Adrenal gland (tissue), 12 donors: ENCODE data around the gene PAM16. TPM values are rescaled to one million over a fixed set of nuclear protein-coding genes. Genes with fewer than 3 reads are reported as not detected.
A peak's percentile ranks its signal among the peaks of the same experiment; 100 is the strongest.

Experiments
- DNase-seq, 7 donors: peaks; one replicate each; pipeline ENCODE4 v3.0.0-alpha.2; 2019 to 2020
- H3K27ac ChIP-seq, 5 donors: fragments of 200-600 bp; sonication (generic) in 4 of 5; 1 replicate in 3 of 5; 2 replicates in 2 of 5; pipeline versions ENCODE4 v1.5.1 to v1.8.0; 2016 to 2020; ENCODE audit warnings: mild to moderate bottlenecking in 1 of 5
- H3K27me3 ChIP-seq: fragments of 200-600 bp; 2 replicates; pipeline ENCODE4 v1.8.0; 2021
- H3K36me3 ChIP-seq, 2 donors: fragments of 200-600 bp; replicated peaks in 1 of 2; 1 replicate in 1 of 2; 2 replicates in 1 of 2; pipeline versions ENCODE4 v1.5.1 to v1.8.0; 2018 to 2022
- H3K4me1 ChIP-seq, 2 donors: fragments of 200-600 bp; replicated peaks in 1 of 2; 1 replicate in 1 of 2; 2 replicates in 1 of 2; pipeline versions ENCODE4 v1.5.1 to v1.8.0; 2018 to 2021
- H3K4me3 ChIP-seq, 4 donors: fragments of 200-600 bp; sonication (generic) in 3 of 4; one replicate each; pipeline ENCODE4 v1.5.1; 2016 to 2018
- H3K9me3 ChIP-seq, 3 donors: fragments of 200-600 bp; sonication (generic) in 1 of 3; replicated peaks in 1 of 3; 1 replicate in 2 of 3; 2 replicates in 1 of 3; pipeline versions ENCODE4 v1.5.1 to v1.8.0; 2016 to 2021
- POLR2A ChIP-seq, 2 donors: fragments of 450-650 bp; IDR thresholded peaks; one replicate each; pipeline ENCODE4 v1.6.1; 2017; ENCODE audit warnings: antibody characterized with exemption in 2 of 2, mild to moderate bottlenecking in 2 of 2, moderate library complexity in 1 of 2
- WGBS, 4 donors: extraction: QIAGEN DNeasy Blood & Tissue Kit in 2 of 4; methylation state at CpG; one replicate each; pipeline versions ENCODE4 v1.1.5 to v1.1.7; 2013 to 2017; 5-methylcytosine and 5-hydroxymethylcytosine counted together
- intact Hi-C, 2 donors: fragments of 100-400 bp; cut with DNase I; formaldehyde crosslinking; loops; one replicate each; pipeline versions ENCODE4 v1.14.1 to v1.15.0; 2022 to 2023
- polyA plus RNA-seq, 3 donors: library from polyadenylated mRNA; stranded (reverse); fragments of 200-250 nt in 2 of 3; fragments of 350-450 nt in 1 of 3; fragmentation: Illumina TruSeq in 1 of 3; extraction: RNeasy Lipid Tissue Mini Kit (QIAGEN cat#74804) in 1 of 3; gene quantifications; one replicate each; pipeline ENCODE4 v1.2.3, GENCODE V29; 2013 to 2014
- total RNA-seq, 9 donors: library from RNA; depleted of rRNA in 4 of 9; stranded (reverse); fragments of >200 nt in 4 of 9; fragments of 120-200 nt in 1 of 9; fragmentation: NEBNext Ultra II Directional in 1 of 9; extraction: Animal tissue kit (Norgen Biotek cat#: 25700) in 1 of 9; gene quantifications; one replicate each; pipeline versions ENCODE4 v1.1.0 to v1.2.4, GENCODE V29; 2013 to 2023
- TF ChIP-seq, protein P1 (sequence below), 6 experiments: fragments of 450-650 bp in 4 of 6; fragments of 200-600 bp in 2 of 6; sonication (generic) in 1 of 6; IDR thresholded peaks; 1 replicate in 5 of 6; 2 replicates in 1 of 6; pipeline versions ENCODE4 v1.5.1 to v1.8.0; 2016 to 2021; ENCODE audit warnings: antibody characterized with exemption in 6 of 6, mild to moderate bottlenecking in 2 of 6, moderate library complexity in 1 of 6
- donor health status: healthy with polysubstance abuse.
- donor health status: Bipolar disorder and iron deficiency.
- donor health status: DM: yes; HTN: yes; CAD: no.
- donor health status: DM: no; HTN: no; CAD: no.
- donor health status: DM: no; HTN: no; CAD: no.
- donor health status: DM: yes; HTN: yes; CAD: no.

Gene PAM16
- total and polyA plus RNA-seq, 12 donors, result 25.0 to 310 (median 55.3) TPM

DNA sequence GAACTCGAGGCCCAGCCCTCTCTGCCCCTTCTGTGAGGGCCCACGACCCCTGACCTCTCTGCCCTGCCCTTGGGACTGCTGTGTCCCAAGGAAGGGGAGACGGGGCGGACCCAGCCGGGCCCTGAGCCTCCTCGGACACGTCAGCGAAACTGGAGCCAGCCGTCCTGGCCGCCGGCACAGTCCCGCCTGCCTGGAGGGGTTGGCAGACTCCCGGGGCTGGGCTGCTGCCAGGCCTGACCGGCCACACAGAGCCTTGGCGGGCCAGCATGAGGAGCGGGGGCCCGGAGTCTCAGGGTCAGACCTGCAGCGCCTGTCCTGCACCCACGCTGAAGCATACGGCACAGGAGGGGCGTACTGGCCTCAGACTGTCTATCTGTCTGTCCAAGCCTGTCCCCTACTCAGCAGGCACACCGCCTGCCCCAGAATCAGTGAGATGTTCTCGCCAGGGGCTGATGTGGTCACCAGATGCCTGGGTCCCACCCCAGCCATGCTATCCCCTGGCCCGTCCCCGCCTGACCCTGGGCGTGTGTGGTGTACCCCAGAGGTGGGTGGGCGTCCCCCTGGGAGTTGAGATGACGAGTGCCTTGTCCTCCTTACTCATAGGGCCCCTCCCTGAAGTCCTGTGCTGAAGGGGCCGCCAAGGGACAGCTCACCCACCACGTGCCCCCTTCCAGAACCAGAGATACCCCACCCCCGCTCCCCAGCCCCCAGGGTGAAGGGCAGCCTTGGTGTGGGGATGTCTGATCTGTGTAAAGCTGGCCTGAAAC lies 25.2 kb upstream of the PAM16 start:
- Histone ChIP-seq H3K27me3 (no peaks in the 10 kb centered on the region), H3K9me3 (no peaks in the 10 kb centered on the region), H3K4me1 (peaks cover 28 to 53% of the 10 kb centered on the region in 2 donors), H3K36me3 (peaks cover 0 to 13% of the 10 kb centered on the region in 2 donors), H3K4me3 (no peak overlapping the region), H3K27ac (peak overlapping the region; percentile 19 to 90 (median 59))
- peak; percentile 91 to 96 (median 93) for DNase-seq
- 29 to 59% (median 40%) methylated on average over 4 to 31 of the region's 31 CpGs for WGBS, 4 donors
- intact Hi-C loops, result no loop called here
- no peak for TF ChIP-seq POLR2A (IDR thresholded peaks at IDR 0.05)
- TF ChIP-seq, protein P1, sequence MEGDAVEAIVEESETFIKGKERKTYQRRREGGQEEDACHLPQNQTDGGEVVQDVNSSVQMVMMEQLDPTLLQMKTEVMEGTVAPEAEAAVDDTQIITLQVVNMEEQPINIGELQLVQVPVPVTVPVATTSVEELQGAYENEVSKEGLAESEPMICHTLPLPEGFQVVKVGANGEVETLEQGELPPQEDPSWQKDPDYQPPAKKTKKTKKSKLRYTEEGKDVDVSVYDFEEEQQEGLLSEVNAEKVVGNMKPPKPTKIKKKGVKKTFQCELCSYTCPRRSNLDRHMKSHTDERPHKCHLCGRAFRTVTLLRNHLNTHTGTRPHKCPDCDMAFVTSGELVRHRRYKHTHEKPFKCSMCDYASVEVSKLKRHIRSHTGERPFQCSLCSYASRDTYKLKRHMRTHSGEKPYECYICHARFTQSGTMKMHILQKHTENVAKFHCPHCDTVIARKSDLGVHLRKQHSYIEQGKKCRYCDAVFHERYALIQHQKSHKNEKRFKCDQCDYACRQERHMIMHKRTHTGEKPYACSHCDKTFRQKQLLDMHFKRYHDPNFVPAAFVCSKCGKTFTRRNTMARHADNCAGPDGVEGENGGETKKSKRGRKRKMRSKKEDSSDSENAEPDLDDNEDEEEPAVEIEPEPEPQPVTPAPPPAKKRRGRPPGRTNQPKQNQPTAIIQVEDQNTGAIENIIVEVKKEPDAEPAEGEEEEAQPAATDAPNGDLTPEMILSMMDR (IDR thresholded peaks at IDR 0.05), result no peak

DNA sequence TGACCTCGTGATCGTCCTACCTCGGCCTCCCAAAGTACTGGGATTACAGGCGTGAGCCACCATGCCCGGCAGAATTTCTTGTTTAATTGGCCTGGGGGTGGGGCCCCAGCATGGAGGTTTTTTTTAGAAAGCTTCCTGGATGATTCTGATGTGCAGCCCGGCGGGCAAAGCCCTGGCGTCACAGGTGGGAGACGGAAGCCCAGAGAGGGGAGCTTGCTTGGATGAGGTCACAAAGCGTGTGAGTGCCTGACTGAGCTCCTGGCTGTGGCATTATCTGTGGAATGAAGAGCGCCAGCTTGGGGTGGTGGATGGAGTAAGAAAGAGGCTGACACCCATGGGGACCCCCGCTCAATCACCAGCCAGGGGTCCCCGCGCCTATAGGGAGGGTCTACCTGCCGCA lies 24.6 kb upstream of the PAM16 start:
- 77 to 89% (median 86%) methylated on average over 11 to 15 of the region's 15 CpGs for WGBS, 4 donors
- Histone ChIP-seq H3K27me3 (no peaks in the 10 kb centered on the region), H3K9me3 (no peaks in the 10 kb centered on the region), H3K4me1 (peaks cover 28 to 59% of the 10 kb centered on the region in 2 donors), H3K27ac (peak overlapping the region; percentile 19 to 90 (median 59)), H3K4me3 (no peak overlapping the region), H3K36me3 (peaks cover 0 to 9% of the 10 kb centered on the region in 2 donors)
- intact Hi-C loops, result no loop called here
- TF ChIP-seq, protein P1 (IDR thresholded peaks at IDR 0.05), result no peak
- no peak for TF ChIP-seq POLR2A (IDR thresholded peaks at IDR 0.05)
- DNase-seq, result no peak

DNA sequence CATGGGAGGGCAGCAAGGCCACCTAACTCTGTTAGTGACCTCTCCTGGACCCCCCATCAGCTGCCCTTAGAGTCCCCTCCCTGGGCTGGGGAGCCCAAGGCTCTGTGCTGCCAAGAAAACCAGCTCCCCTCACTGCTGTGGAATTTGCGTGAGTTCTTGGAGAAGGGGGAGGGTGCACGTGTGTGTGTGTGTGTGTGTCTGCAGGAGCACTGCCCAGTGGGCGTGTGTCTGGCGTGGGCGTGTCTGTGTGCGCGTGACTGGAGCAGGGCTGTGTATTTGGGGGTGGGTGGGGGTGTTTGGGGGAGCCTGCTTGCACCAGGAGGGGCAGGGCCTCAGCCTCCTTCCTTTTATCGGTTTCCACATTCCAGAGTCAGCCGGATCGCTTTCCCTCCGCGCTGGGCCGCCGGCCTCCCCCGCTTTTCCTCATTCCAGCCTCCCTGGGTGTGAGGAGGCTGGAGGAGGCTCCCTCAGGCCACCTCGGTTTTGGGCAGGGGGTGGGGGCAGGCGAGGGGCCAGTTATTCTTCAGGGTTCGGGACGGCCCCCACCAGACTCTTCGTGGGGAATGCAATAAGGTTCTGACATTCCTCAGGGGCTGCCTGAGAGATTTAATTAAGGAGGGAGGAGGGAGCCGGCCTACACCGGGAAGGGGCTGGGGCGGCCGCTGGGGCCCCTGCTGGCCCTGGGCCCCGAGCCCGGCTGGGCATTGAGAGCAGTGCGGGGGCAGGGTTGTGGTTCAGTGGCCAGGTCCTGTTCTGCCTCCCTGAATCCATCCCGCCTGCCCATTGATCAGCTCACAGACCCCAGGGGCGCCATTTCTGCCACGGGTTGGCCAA lies 23.0 kb upstream of the PAM16 start:
- Histone ChIP-seq H3K9me3 (no peaks in the 10 kb centered on the region), H3K27ac (peak overlapping the region in 4 of 5 donors; percentile 21 to 90 (median 60)), H3K4me1 (peaks cover 30 to 68% of the 10 kb centered on the region in 2 donors), H3K4me3 (peak overlapping the region in 1 of 4 donors; percentile 60), H3K27me3 (no peaks in the 10 kb centered on the region), H3K36me3 (peaks cover 0 to 9% of the 10 kb centered on the region in 2 donors)
- WGBS, 4 donors, result 52 to 72% (median 65%) methylated on average over 22 to 30 of the region's 30 CpGs
- intact Hi-C loops, result no loop called here
- TF ChIP-seq POLR2A (IDR thresholded peaks at IDR 0.05), result no peak
- TF ChIP-seq, protein P1 (IDR thresholded peaks at IDR 0.05), result no peak
- peak in 5 of 7 donors; percentile 42 to 78 (median 52) for DNase-seq

DNA sequence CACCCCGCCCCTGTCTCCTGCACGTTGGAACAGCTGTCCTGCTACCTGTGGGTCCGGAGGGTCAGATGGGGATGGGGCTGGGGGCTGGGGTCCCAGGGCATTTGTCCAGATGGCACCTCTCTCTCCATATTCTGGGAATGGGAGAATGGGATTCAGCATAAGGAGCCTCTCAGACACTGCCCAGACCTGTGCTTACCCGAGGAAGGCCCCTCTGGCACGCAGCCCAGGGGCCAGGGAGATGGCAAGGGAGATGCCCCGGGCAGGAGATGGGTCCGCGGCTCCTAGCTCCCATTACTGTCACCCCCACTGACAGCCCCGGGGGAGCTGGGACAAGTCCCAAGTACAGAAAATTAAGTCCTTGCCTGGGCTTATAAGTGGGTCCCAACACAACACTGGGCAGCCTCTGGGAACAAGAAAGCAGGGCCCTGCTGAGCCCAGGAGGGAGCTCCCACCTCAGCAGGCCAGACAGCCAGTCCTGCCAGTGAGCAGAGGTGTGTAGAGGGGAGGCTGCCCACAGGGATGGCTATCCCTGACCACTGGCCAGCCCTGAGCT lies 22.3 kb upstream of the PAM16 start:
- H3K36me3 ChIP-seq, result peaks cover 0 to 9% of the 10 kb centered on the region in 2 donors
- no peak for TF ChIP-seq POLR2A (IDR thresholded peaks at IDR 0.05)
- TF ChIP-seq, protein P1 (IDR thresholded peaks at IDR 0.05), result no peak
- peak overlapping the region in 4 of 5 donors; percentile 21 to 90 (median 60) for H3K27ac ChIP-seq
- peak overlapping the region in 1 of 4 donors; percentile 60 for H3K4me3 ChIP-seq
- 20 to 80% (median 53%) methylated on average over 1 to 9 of the region's 9 CpGs for WGBS, 4 donors
- H3K4me1 ChIP-seq, result peaks cover 35 to 73% of the 10 kb centered on the region in 2 donors
- intact Hi-C loops, result no loop called here
- no peaks in the 10 kb centered on the region for H3K9me3 ChIP-seq
- no peaks in the 10 kb centered on the region for H3K27me3 ChIP-seq
- no peak for DNase-seq
